Femur (tissue), 1 donor: ENCODE results near the gene GPATCH8.
"Not testable (repeated sequence)": the region's sequence is repeated elsewhere in the genome, so short reads cannot be mapped to it uniquely, and the experiment has no call there.

Experiments used
- DNase-seq: peaks from one replicate; pipeline ENCODE4 v3.0.0-alpha.2; 2017

The GPATCH8 gene

GRCh38 chr17:44527102-44527501 is 23.9 kb upstream of the GPATCH8 start:
- no peak for DNase-seq

GRCh38 chr17:44523672-44523972 is 20.4 kb upstream of the GPATCH8 start:
- no peak for DNase-seq

GRCh38 chr17:44522883-44523671 is 19.9 kb upstream of the GPATCH8 start:
- DNase-seq: peak; percentile 39

GRCh38 chr17:44518032-44518431 is 14.8 kb upstream of the GPATCH8 start:
- no peak for DNase-seq

DNA sequence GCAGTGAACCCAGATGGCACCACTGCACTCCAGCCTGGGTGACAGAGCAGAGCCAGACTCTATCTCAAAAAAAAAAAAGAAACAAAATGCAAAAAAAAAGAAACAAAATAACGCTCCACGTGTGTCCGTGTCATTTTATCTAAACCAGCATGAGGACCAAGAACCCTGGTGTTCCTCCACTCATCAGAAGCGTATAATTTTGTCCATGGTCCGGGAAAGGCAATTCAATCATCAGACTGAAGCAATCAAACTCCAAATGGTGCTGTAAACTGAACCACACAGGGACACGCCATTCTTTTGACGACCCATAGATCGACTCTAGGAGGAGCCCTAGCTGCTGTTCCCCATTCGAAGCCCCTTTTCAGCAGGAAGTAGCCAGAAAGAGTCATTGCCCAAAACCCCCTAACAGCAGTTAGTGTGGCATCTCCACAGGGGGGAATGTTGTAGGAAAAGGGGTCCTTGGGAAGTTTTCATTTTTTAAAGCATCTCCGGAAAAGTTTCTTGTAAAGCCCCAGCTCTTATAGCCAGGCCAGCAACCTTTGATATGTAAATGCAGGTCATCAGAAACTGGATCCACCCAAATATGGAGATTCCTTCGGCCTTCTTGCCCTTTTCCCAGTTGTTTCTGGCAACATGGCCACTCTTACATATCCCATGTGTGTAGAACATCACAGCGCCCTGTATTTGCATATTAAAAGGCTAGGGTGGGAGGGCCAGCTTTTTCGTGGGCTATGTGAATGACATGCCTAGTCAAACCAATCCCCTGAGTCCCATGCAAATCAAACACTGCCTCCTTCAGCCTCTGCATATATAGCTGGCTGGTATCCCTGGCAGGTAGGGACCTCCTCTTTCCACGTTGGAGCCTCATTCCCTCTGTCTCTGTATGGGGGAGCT is 8.3 kb upstream of the GPATCH8 start:
- not testable (repeated sequence) for DNase-seq

DNA sequence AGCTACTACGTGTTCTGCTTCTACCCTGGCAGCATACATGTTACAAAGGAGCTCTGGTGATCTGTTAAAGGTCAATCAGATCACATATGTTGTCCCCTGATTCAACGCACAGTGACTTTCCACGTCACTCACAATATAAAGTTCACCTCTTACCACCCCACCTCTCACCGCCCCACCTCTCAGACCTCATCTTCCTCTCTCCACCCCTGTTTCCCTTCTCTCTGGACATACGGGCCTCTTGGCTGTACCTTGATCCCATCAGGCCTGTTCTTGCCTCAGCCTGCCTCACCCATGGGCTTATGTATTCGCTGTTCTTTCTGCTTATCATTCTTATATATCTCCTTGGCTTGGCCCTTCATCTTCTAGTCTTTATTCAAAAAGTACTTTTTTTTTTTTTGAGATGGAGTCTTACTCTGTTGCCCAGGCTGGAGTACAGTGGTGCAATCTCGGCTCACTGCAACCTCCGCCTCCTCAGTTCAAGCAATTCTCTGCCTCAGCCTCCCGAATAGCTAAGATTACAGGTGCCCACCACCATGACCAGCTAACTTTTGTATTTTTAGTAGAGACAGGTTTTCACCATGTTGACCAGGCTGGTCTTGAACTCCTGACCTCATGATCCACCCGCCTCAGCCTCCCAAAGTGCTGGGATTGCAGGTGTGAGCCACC is 3.9 kb upstream of the GPATCH8 start:
- not testable (repeated sequence) for DNase-seq

- no peak for DNase-seq
Measured at GRCh38 chr17:44502598-44503146, 534 bp downstream of the GPATCH8 start.

- DNase-seq: no peak
Measured at GRCh38 chr17:44501866-44502375, 1.3 kb downstream of the GPATCH8 start.

DNA sequence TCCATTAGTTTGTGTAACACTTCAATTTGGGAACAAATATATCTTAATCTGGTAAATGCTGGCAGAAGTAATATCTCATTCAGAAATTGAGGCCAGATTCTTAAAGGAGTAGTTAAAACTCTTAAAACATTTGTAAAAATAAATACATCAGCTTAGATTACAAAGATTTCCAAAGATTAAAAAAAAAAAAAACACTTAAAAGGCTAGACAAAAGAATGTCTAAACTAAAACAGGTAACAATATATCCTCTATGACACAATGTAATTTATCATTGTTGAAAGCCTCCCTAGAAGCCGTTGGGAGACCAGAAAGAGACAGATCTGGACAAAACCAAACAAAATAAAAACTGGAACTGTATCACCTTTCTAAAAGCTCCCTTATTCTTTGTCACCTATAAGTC is 3.5 kb downstream of the GPATCH8 start:
- DNase-seq: no peak

DNA sequence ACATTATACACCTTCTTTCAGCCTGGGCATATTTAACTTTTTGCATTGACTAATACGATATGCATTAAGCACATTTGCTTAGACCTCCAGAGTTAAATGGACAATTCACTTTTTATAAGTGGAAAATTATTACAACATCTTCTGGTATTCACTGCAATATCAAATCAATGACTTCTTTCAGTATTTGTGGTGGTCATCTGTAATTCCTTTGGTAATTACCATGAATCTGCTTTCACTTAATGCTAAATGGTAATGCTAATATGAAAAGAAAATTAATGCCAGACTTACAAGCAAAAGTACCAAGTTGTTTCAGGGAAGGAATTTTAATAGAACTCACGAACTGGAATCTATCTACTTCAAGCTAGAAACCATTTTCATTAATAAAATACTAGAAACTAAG is 6.4 kb downstream of the GPATCH8 start:
- DNase-seq: no peak

- DNase-seq: no peak
Measured at GRCh38 chr17:44493339-44493738, 9.9 kb downstream of the GPATCH8 start.

GRCh38 chr17:44492706-44493272 is 10.4 kb downstream of the GPATCH8 start:
- no peak for DNase-seq

DNA sequence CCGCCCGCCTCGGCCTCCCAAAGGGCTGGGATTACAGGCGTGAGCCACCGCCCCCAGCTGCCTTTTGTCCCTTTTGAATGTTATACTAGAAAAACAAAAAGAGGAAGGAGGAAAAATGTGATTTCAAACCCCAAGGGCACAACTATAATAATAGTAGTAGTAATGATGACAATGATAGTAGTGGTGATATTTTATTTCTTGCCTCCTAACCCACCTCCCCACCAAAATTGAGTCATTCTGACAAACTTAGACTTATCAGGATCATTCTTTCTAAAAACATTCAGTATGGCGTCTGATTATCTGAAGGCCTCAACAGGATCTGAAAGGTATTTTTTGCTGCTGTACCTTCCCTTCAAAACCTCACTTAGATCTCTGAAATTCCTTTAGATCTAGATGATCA is 13.6 kb downstream of the GPATCH8 start:
- no peak for DNase-seq

DNA sequence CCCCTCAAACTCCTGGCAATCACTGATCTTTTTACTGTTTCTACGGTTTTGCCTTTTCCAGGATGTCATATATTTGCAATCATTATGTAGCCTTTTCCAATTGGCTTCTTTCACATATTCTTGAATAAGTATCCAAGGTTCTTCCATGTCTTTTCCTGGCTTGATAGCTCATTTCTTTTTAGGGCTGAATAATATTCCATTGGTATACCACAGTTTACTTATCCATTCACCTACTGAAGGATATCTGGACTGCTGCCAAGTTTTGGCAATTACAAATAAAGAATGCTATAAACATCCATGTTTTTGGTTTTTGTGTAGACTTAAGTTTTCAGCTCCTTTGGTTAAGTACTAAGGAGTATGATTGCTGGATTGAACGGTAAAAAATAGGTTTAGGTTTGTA is 16.0 kb downstream of the GPATCH8 start:
- no peak for DNase-seq

- DNase-seq: no peak
Measured at GRCh38 chr17:44473367-44473766, 29.8 kb downstream of the GPATCH8 start.

DNA sequence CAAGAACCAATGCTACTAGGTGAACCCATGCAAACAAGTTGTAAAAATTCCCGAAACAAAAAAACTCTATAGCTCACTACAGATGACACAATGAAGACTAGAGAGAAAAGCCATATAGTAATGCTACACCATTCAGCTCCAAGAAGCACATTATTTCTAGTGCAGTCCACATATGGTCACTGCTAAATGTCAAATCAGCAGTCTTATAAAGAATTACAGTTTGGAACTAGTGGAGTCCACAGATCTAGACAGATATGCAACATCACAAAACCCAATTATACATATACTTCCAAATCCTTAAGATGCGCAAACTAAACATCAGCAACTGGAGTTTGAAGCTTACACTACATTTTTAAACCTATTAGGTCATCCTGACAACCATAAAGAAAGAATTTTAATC is 33.5 kb downstream of the GPATCH8 start:
- DNase-seq: no peak

DNA sequence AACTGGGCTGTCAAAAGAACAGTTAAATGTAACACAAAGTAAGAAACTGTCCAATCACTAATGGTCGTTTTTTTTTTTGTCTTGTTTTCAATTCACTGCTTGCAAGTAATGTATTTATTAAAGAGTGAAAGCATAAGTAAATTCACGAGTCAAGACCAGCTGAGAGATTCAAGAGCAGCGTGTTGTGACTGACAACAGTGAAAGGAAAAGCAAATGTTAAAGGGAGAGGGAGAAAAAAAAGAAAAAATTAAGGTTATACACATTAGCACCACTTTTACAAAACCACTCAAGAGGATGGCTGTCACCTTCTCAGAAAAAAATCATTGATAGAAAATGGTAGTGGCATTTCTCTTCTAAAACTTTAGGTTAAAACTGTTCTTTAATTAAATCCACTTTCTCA is 36.1 kb downstream of the GPATCH8 start:
- no peak for DNase-seq

GRCh38 chr17:44466339-44466738 is 36.9 kb downstream of the GPATCH8 start:
- no peak for DNase-seq

- no peak for DNase-seq
Measured at GRCh38 chr17:44465897-44466296, 37.3 kb downstream of the GPATCH8 start.

GRCh38 chr17:44465276-44465675 is 37.9 kb downstream of the GPATCH8 start:
- no peak for DNase-seq

GRCh38 chr17:44464037-44464436 is 39.2 kb downstream of the GPATCH8 start:
- no peak for DNase-seq

DNA sequence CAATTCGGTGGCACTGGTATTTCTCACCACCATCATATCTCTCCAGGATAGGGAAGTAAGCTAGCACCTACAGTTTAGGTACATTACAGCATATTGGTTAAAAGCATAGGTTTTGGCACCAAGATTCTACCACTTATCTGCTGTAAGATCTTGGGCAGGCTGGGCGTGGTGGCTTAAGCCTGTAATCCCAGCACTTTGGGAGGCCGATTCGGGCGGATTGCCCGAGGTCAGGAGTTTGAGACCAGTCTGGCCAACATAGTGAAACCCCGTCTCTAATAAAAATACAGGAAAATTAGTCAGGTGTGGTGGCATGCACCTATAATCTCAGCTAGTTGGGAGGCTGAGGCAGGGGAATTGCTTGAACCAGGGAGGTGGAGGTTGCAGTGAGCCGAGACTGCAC is 51.4 kb downstream of the GPATCH8 start:
- no peak for DNase-seq
